K562 (cell line): ENCODE data around the gene OBSL1. TPM values are rescaled to one million over a fixed set of nuclear protein-coding genes. Genes with fewer than 3 reads are reported as not detected.

Experiments
- ATAC-seq: fragments of 200-7000 bp; cut with Tn5 transposase; 3 replicates; pipeline ENCODE4 v1.9.1; 2020; ENCODE audit warnings: moderate library complexity
- BruUV-seq: library from RNA; stranded (reverse); fragments of 400-500 nt; replicated peaks from 2 replicates; lab custom pipeline; 2021; lab: Mats Ljungman, UMichigan
- CTCF ChIA-PET: fragments of 300-600 bp; formaldehyde crosslinking; extraction: SDS; loops from one replicate; lab custom pipeline; 2021; ENCODE audit warnings: low intra/inter-chr PET ratio; lab: Yijun Ruan, JAX
- POLR2A ChIA-PET: fragments of 300-600, 350-650 bp; sonication (Branson Sonifier 250); formaldehyde crosslinking; extraction: SDS; loops from one replicate; lab custom pipeline; 2021; ENCODE audit warnings: antibody characterized with exemption, inconsistent platforms; lab: Yijun Ruan, JAX
- DNase-seq, 4 experiments: peaks; one replicate each; pipeline versions ENCODE4 v3.0.0 to v3.0.0-alpha.2; 2011 to 2018; ENCODE audit warnings: low spot score in 3 of 4, mixed read lengths in 3 of 4; ENCODE audit errors: extremely low read depth in 1 of 4
- FAIRE-seq: peaks from 2 replicates; lab custom pipeline; 2011; peaks lifted over from hg19 to GRCh38; lab: Jason Lieb, UNC
- H2AFZ ChIP-seq: 2 replicates; pipeline ENCODE4 v1.6.0; 2011; ENCODE audit warnings: low read depth, low read length, control low read depth, inconsistent platforms
- H3K27ac ChIP-seq: fragments of 200-600 bp; 3 replicates; pipeline ENCODE4 v1.8.0; 2011; ENCODE audit warnings: low read depth, mild to moderate bottlenecking, control low read depth, inconsistent platforms, low read length, moderate library complexity, mixed read lengths; ENCODE audit errors: extremely low read depth
- H3K27me3 ChIP-seq, 2 experiments: fragments of 300-600 bp in 1 of 2; 2 replicates in 1 of 2; 3 replicates in 1 of 2; pipeline versions ENCODE4 v1.6.0 to v1.8.0; 2011; ENCODE audit warnings: inconsistent platforms in 2 of 2, low read length in 2 of 2, mild to moderate bottlenecking in 1 of 2, mixed read lengths in 1 of 2, moderate library complexity in 1 of 2; ENCODE audit not compliant: control insufficient read depth in 2 of 2, insufficient read depth in 2 of 2
- H3K36me3 ChIP-seq: fragments of 300-600 bp; 3 replicates; pipeline ENCODE4 v1.8.0; 2011; ENCODE audit warnings: mild to moderate bottlenecking, low read length, inconsistent platforms; ENCODE audit not compliant: control insufficient read depth, insufficient read depth
- H3K4me1 ChIP-seq, 2 experiments: fragments of 200-600 bp in 1 of 2; replicated peaks in 1 of 2; 2 replicates in 1 of 2; 3 replicates in 1 of 2; pipeline versions ENCODE4 v1.5.1 to v1.8.0; 2011; ENCODE audit warnings: inconsistent platforms in 2 of 2, low read length in 2 of 2, mild to moderate bottlenecking in 1 of 2, mixed read lengths in 1 of 2, moderate library complexity in 1 of 2; ENCODE audit not compliant: control insufficient read depth in 2 of 2, insufficient read depth in 2 of 2
- H3K4me2 ChIP-seq: 2 replicates; pipeline ENCODE4 v1.6.1; 2011; ENCODE audit warnings: low read length, control low read depth, inconsistent platforms, mixed read lengths; ENCODE audit not compliant: insufficient read depth
- H3K4me3 ChIP-seq: fragments of 200-600 bp; sonication (generic), shearing (Covaris generic); 2 replicates; pipeline ENCODE4 v1.5.1; 2016; ENCODE audit warnings: control low read depth, inconsistent platforms
- H3K79me2 ChIP-seq: fragments of 200-600 bp; 3 replicates; pipeline ENCODE4 v1.8.0; 2011; ENCODE audit warnings: low read length, inconsistent platforms; ENCODE audit not compliant: control insufficient read depth, insufficient read depth
- H3K9ac ChIP-seq, 2 experiments: 2 replicates each; pipeline versions ENCODE4 v1.6.0 to v1.6.1; 2011; ENCODE audit warnings: low read depth in 2 of 2, low read length in 2 of 2, control low read depth in 1 of 2, inconsistent platforms in 1 of 2, mild to moderate bottlenecking in 1 of 2, mixed read lengths in 1 of 2; ENCODE audit not compliant: insufficient read depth in 1 of 2
- H3K9me1 ChIP-seq: one replicate; pipeline ENCODE4 v1.6.0; 2011; ENCODE audit warnings: inconsistent platforms, mild to moderate bottlenecking, low read length, moderate library complexity; ENCODE audit not compliant: control insufficient read depth, insufficient read depth
- H3K9me3 ChIP-seq: replicated peaks from 2 replicates; pipeline ENCODE4 v1.5.1; 2011; ENCODE audit warnings: low read depth, low read length, inconsistent platforms; ENCODE audit not compliant: control insufficient read depth, insufficient read depth
- H4K20me1 ChIP-seq: replicated peaks from 2 replicates; pipeline ENCODE4 v1.6.1; 2011; ENCODE audit warnings: low read length, inconsistent platforms, mixed read lengths; ENCODE audit not compliant: control insufficient read depth, insufficient read depth
- NFIC ChIP-seq: fragments of 450-650 bp; IDR thresholded peaks from 2 replicates; pipeline ENCODE4 v1.6.1; 2017; ENCODE audit warnings: mild to moderate bottlenecking, inconsistent platforms
- PATZ1 ChIP-seq: fragments of 250-450 bp; sonication (Bioruptor Pico); IDR thresholded peaks from 2 replicates; pipeline ENCODE4 v1.5.0; 2020; ENCODE audit warnings: mild to moderate bottlenecking, borderline replicate concordance
- PHF21A ChIP-seq: fragments of 450-650 bp; IDR thresholded peaks from 2 replicates; pipeline ENCODE4 v1.6.1; 2017; ENCODE audit warnings: low read depth, borderline replicate concordance
- PRMT5 ChIP-seq: sonication (generic); formaldehyde crosslinking; IDR thresholded peaks from 2 replicates; pipeline ENCODE4 v1.5.0; 2020; ENCODE audit warnings: missing genetic modification reagents
- REST ChIP-seq, 2 experiments: fragments of 450-650 bp; formaldehyde crosslinking in 1 of 2; IDR thresholded peaks; 2 replicates each; pipeline versions ENCODE4 v1.4.0 to v1.6.1; 2014 to 2020; ENCODE audit warnings: mild to moderate bottlenecking in 2 of 2, borderline replicate concordance in 1 of 2, low read depth in 1 of 2
- TFAP4 ChIP-seq: sonication (generic); formaldehyde crosslinking; IDR thresholded peaks from 2 replicates; pipeline ENCODE4 v1.8.0; 2022; ENCODE audit warnings: missing genetic modification reagents, mild to moderate bottlenecking, moderate library complexity, borderline replicate concordance
- ZBTB7A ChIP-seq: IDR thresholded peaks from 2 replicates; pipeline ENCODE4 v1.6.1; 2011; ENCODE audit warnings: low read depth, mild to moderate bottlenecking, low read length, moderate library complexity, borderline replicate concordance; ENCODE audit not compliant: control insufficient read depth
- WGBS: fragments of 100-300 bp; shearing (Covaris generic); methylation state at CpG from one replicate; pipeline ENCODE4 v1.1.6; 2016; ENCODE audit warnings: low coverage, mixed read lengths; ENCODE audit not compliant: insufficient coverage; ENCODE audit errors: missing lambda C conversion rate; 5-methylcytosine and 5-hydroxymethylcytosine counted together
- in situ Hi-C: fragments of 300-500 bp; cut with MboI; formaldehyde crosslinking; loops from 4 replicates; pipeline ENCODE4 v1.15.0; 2018; ENCODE audit warnings: inconsistent platforms, mixed read lengths
- intact Hi-C: fragments of 100-400 bp; cut with micrococcal nuclease; formaldehyde crosslinking; loops from 2 replicates; pipeline ENCODE4 v1.14.2; 2022
- polyA plus RNA-seq, 8 experiments: library from polyadenylated mRNA; depleted of rRNA in 4 of 8; stranded (reverse) in 5 of 8; unstranded in 3 of 8; fragments of >200 nt; fragmentation: Nextera tagmentation in 2 of 8; fragmentation: Illumina TruSeq in 1 of 8; extraction: Ambion mirVana in 2 of 8; extraction: Trizol in 1 of 8; gene quantifications; 2 replicates each; pipeline versions ENCODE4 v1.2.1 to v1.2.3, GENCODE V29; 2011 to 2014; ENCODE audit warnings: inconsistent platforms in 1 of 8, missing spikeins in 1 of 8
- total RNA-seq, 7 experiments: library from RNA; depleted of rRNA in 6 of 7; stranded (reverse); fragments of >200 nt in 6 of 7; fragmentation: Illumina TruSeq in 2 of 7; extraction: Trizol in 2 of 7; gene quantifications; 2 replicates each; pipeline versions ENCODE4 v1.2.1 to v1.2.3, GENCODE V29; 2011 to 2021; ENCODE audit warnings: low replicate concordance in 1 of 7

OBSL1 gene
- total and polyA plus RNA-seq, 9 of the 15 experiments (the other 6 are each of a cell fraction or from before 2014, with no cell fraction given) = 1.2 to 26.6 (median 8.6) TPM

- Histone ChIP-seq H3K79me2 (peaks cover 5% of the 10 kb centered on the region; the same call in 1 of the 3 replicates), H3K9ac (peak overlapping the region in 1 of 2 experiments; percentile 53; a peak in 2 of 4 replicates), H3K27me3 (no peaks in the 10 kb centered on the region), H3K27ac (0 out of 3 replicates have a peak overlapping the region, but pooled peaks have one; percentile 30), H3K4me1 (peaks cover 54 to 79% of the 10 kb centered on the region in 2 experiments), H3K36me3 (peaks cover 45% of the 10 kb centered on the region; the same call in 2 of the 3 replicates)
- intact Hi-C loops = no loop called here
- CTCF ChIA-PET = no interaction called here
- in situ Hi-C loops = no loop called here
- 24% methylated on average over 5 of the region's 8 CpGs for WGBS
- POLR2A ChIA-PET = interaction anchor here (1.4 to 3.4 kb wide), 2 partner anchors 8 to 12 kb away, joined by 7 to 37 read pairs; partner anchors contain the start of gene GMPPA
- no peak for ATAC-seq
- no peak for DNase-seq
- BruUV-seq = no TSS peak
- no peak for TF ChIP-seq PATZ1 (CRISPR knock-in tag)
- TF ChIP-seq PRMT5 = no peak
- no peak for TF ChIP-seq PHF21A
- TF ChIP-seq REST (IDR thresholded peaks at IDR 0.05; ENCODE audit: borderline replicate concordance) = peak; percentile 79
- TF ChIP-seq REST (CRISPR knock-in tag; IDR thresholded peaks at IDR 0.05; ENCODE audit: low read depth) = no peak
- peak; percentile 67; the same call in 1 of the 2 replicates for TF ChIP-seq ZBTB7A
- peak; percentile 49; the same call in 1 of the 2 replicates for TF ChIP-seq NFIC
- TF ChIP-seq TFAP4 = peak; percentile 19; the same call in 1 of the 2 replicates
- TF ChIP-seq, all 486 proteins: peak for 4
- Histone ChIP-seq H3K4me3 (no peak overlapping the region), H3K9me3 (no peaks in the 10 kb centered on the region), H2AFZ (no peak overlapping the region), H3K9me1 (no peaks in the 10 kb centered on the region), H4K20me1 (no peaks in the 10 kb centered on the region), H3K4me2 (no peak overlapping the region)
- FAIRE-seq = peak; percentile 66
Observed at GRCh38 chr2:219507581-219508443, 63.5 kb downstream of the OBSL1 start.
